ENCODE data around the gene PREX1.

Gene PREX1

GRCh38 chr20:48804300-48804980 is 23.4 kb downstream of the PREX1 start:
- H3K4me3 ChIP-seq (ENCODE audit: low read length): no peak overlapping the region
- TF ChIP-seq ZNF274 (IDR thresholded peaks at IDR 0.05; ENCODE audit: low read depth, low read length): no peak

GRCh38 chr20:48803176-48804053 is 24.4 kb downstream of the PREX1 start:
- TF ChIP-seq ZNF274 (IDR thresholded peaks at IDR 0.05; ENCODE audit: low read depth, low read length): no peak
- no peak overlapping the region for H3K4me3 ChIP-seq (ENCODE audit: low read length)

GRCh38 chr20:48802647-48803046 is 25.2 kb downstream of the PREX1 start:
- H3K4me3 ChIP-seq (ENCODE audit: low read length): no peak overlapping the region
- TF ChIP-seq ZNF274 (IDR thresholded peaks at IDR 0.05; ENCODE audit: low read depth, low read length): no peak

GRCh38 chr20:48802216-48802615 is 25.6 kb downstream of the PREX1 start:
- no peak overlapping the region for H3K4me3 ChIP-seq (ENCODE audit: low read length)
- no peak for TF ChIP-seq ZNF274 (IDR thresholded peaks at IDR 0.05; ENCODE audit: low read depth, low read length)

- no peak overlapping the region for H3K4me3 ChIP-seq (ENCODE audit: low read length)
- no peak for TF ChIP-seq ZNF274 (IDR thresholded peaks at IDR 0.05; ENCODE audit: low read depth, low read length)
These were observed 26.6 kb downstream of the PREX1 start for GRCh38 chr20:48801197-48801596.

GRCh38 chr20:48800177-48800576 is 27.6 kb downstream of the PREX1 start:
- no peak overlapping the region for H3K4me3 ChIP-seq (ENCODE audit: low read length)
- TF ChIP-seq ZNF274 (IDR thresholded peaks at IDR 0.05; ENCODE audit: low read depth, low read length): no peak

GRCh38 chr20:48799328-48800105 is 28.3 kb downstream of the PREX1 start:
- TF ChIP-seq ZNF274 (IDR thresholded peaks at IDR 0.05; ENCODE audit: low read depth, low read length): no peak
- no peak overlapping the region for H3K4me3 ChIP-seq (ENCODE audit: low read length)

GRCh38 chr20:48797850-48798747 is 29.7 kb downstream of the PREX1 start:
- no peak overlapping the region for H3K4me3 ChIP-seq (ENCODE audit: low read length)
- TF ChIP-seq ZNF274 (IDR thresholded peaks at IDR 0.05; ENCODE audit: low read depth, low read length): no peak

- no peak overlapping the region for H3K4me3 ChIP-seq (ENCODE audit: low read length)
- no peak for TF ChIP-seq ZNF274 (IDR thresholded peaks at IDR 0.05; ENCODE audit: low read depth, low read length)
These were observed 30.4 kb downstream of the PREX1 start for GRCh38 chr20:48797275-48797825.

- no peak overlapping the region for H3K4me3 ChIP-seq (ENCODE audit: low read length)
- no peak for TF ChIP-seq ZNF274 (IDR thresholded peaks at IDR 0.05; ENCODE audit: low read depth, low read length)
These were observed 32.1 kb downstream of the PREX1 start for GRCh38 chr20:48795732-48796131.

- no peak overlapping the region for H3K4me3 ChIP-seq (ENCODE audit: low read length)
- no peak for TF ChIP-seq ZNF274 (IDR thresholded peaks at IDR 0.05; ENCODE audit: low read depth, low read length)
These were observed 32.9 kb downstream of the PREX1 start for GRCh38 chr20:48794816-48795457.

GRCh38 chr20:48794360-48794759 is 33.4 kb downstream of the PREX1 start:
- no peak overlapping the region for H3K4me3 ChIP-seq (ENCODE audit: low read length)
- TF ChIP-seq ZNF274 (IDR thresholded peaks at IDR 0.05; ENCODE audit: low read depth, low read length): no peak

GRCh38 chr20:48793776-48794175 is 34.0 kb downstream of the PREX1 start:
- no peak for TF ChIP-seq ZNF274 (IDR thresholded peaks at IDR 0.05; ENCODE audit: low read depth, low read length)

More at GRCh38 chr20:48793776-48794175, 34.0 kb downstream of the PREX1 start:
- H3K4me3 ChIP-seq (ENCODE audit: low read length): no peak overlapping the region

All from GM08714 (cell line).